ENCODE measurements around the gene ZNF592. TPM values are rescaled to one million over a fixed set of nuclear protein-coding genes. Genes with fewer than 3 reads are reported as not detected.
A peak's percentile ranks its signal among the peaks of the same experiment; 100 is the strongest.

Gene ZNF592
- total and polyA plus RNA-seq, 7 donors: 6.0 to 20.4 (median 13.6) TPM

- Histone ChIP-seq H3K36me3 (no peaks in the 10 kb centered on the region), H3K4me1 (peaks cover 0 to 15% (median 13%) of the 10 kb centered on the region in 4 donors), H3K4me3 (no peak overlapping the region), H3K9me3 (no peaks in the 10 kb centered on the region), H3K27me3 (no peaks in the 10 kb centered on the region), H3K27ac (no peak overlapping the region)
- TF ChIP-seq POLR2A (IDR thresholded peaks at IDR 0.05) (no peak), EP300 (IDR thresholded peaks at IDR 0.05) (no peak)
- no peak for DNase-seq
- 84 to 92% methylated on average over 2 of the region's 2 CpGs for WGBS, 2 donors
- intact Hi-C loops (cut with DNase I): no loop called here
Measured at GRCh38 chr15:84812842-84813241, 64.5 kb downstream of the ZNF592 start.

GRCh38 chr15:84813435-84813834 is 65.0 kb downstream of the ZNF592 start:
- intact Hi-C loops (cut with DNase I): no loop called here
- TF ChIP-seq POLR2A (IDR thresholded peaks at IDR 0.05): no peak
- no peak for DNase-seq
- H3K27ac ChIP-seq: no peak overlapping the region
- peaks cover 0 to 21% (median 19%) of the 10 kb centered on the region in 4 donors for H3K4me1 ChIP-seq
- no peaks in the 10 kb centered on the region for H3K36me3 ChIP-seq
- WGBS, 2 donors: 99 to 100% methylated on average over 1 of the region's 1 CpG
- no peaks in the 10 kb centered on the region for H3K27me3 ChIP-seq
- H3K4me3 ChIP-seq: no peak overlapping the region
- no peaks in the 10 kb centered on the region for H3K9me3 ChIP-seq

- Histone ChIP-seq H3K4me3 (no peak overlapping the region), H3K27me3 (no peaks in the 10 kb centered on the region), H3K36me3 (no peaks in the 10 kb centered on the region), H3K9me3 (no peaks in the 10 kb centered on the region), H3K4me1 (peaks cover 0 to 26% (median 24%) of the 10 kb centered on the region in 4 donors), H3K27ac (no peak overlapping the region)
- intact Hi-C loops (cut with DNase I): no loop called here
- no peak for TF ChIP-seq CTCF (IDR thresholded peaks at IDR 0.05)
- no peak for TF ChIP-seq POLR2A (IDR thresholded peaks at IDR 0.05)
- TF ChIP-seq EP300 (IDR thresholded peaks at IDR 0.05): no peak
- TF ChIP-seq POLR2AphosphoS5 (IDR thresholded peaks at IDR 0.05): no peak
- 84 to 88% methylated on average over 1 of the region's 1 CpG for WGBS, 2 donors
- no peak for DNase-seq
Measured at GRCh38 chr15:84813931-84814330, 65.5 kb downstream of the ZNF592 start.

GRCh38 chr15:84814916-84815315 is 66.5 kb downstream of the ZNF592 start:
- no peaks in the 10 kb centered on the region for H3K27me3 ChIP-seq
- DNase-seq: no peak
- no peak for TF ChIP-seq POLR2AphosphoS5 (IDR thresholded peaks at IDR 0.05)
- TF ChIP-seq POLR2A (IDR thresholded peaks at IDR 0.05): no peak
- TF ChIP-seq CTCF (IDR thresholded peaks at IDR 0.05): no peak
- TF ChIP-seq EP300 (IDR thresholded peaks at IDR 0.05): no peak
- H3K27ac ChIP-seq: no peak overlapping the region
- 83 to 87% methylated on average over 10 of the region's 10 CpGs for WGBS, 2 donors
- peaks cover 0 to 36% (median 34%) of the 10 kb centered on the region in 4 donors for H3K4me1 ChIP-seq
- intact Hi-C loops (cut with DNase I): loop anchor here (5.0 kb wide), 1 partner anchor 163 kb away; the partner anchor contains the start of gene WDR73
- H3K4me3 ChIP-seq: no peak overlapping the region
- H3K9me3 ChIP-seq: no peaks in the 10 kb centered on the region
- H3K36me3 ChIP-seq: no peaks in the 10 kb centered on the region

- intact Hi-C loops (cut with DNase I): loop anchor here (2.0 to 5.0 kb wide), 2 partner anchors 68 to 165 kb away; partner anchors contain the start of genes WDR73 and ZNF592
- H3K4me1 ChIP-seq: peaks cover 0 to 51% (median 49%) of the 10 kb centered on the region in 4 donors
- H3K9me3 ChIP-seq: no peaks in the 10 kb centered on the region
- peak; percentile 85 for DNase-seq
- H3K27ac ChIP-seq: peak within 1 kb of the TSS; percentile 76 to 94 (median 86)
- H3K27me3 ChIP-seq: no peaks in the 10 kb centered on the region
- no peak for TF ChIP-seq EP300 (IDR thresholded peaks at IDR 0.05)
- TF ChIP-seq POLR2AphosphoS5 (IDR thresholded peaks at IDR 0.05): peak in 1 of 4 donors; percentile 24
- no peak for TF ChIP-seq CTCF (IDR thresholded peaks at IDR 0.05)
- no peak for TF ChIP-seq POLR2A (IDR thresholded peaks at IDR 0.05)
- WGBS, 2 donors: 15 to 27% methylated on average over 63 of the region's 63 CpGs
- H3K4me3 ChIP-seq: peak within 1 kb of the TSS; percentile 32 to 66 (median 50)
- no peaks in the 10 kb centered on the region for H3K36me3 ChIP-seq
Measured at GRCh38 chr15:84816694-84817465, 68.5 kb downstream of the ZNF592 start, which contains the start of gene ALPK3. Gene ALPK3 (plus strand): TSS chr15:84817356. CDS start chr15:84817453, 97 bp downstream.

All from sigmoid colon (tissue), 7 donors.